A549 (cell line): Measurements from ENCODE around the gene C6orf132. TPM values are rescaled to one million over a fixed set of nuclear protein-coding genes. Genes with fewer than 3 reads are reported as not detected.

Source experiments
- ATAC-seq, 2 experiments: fragments of 200-7000 bp in 1 of 2; fragments of >200 bp in 1 of 2; cut with Nextera tagmentation in 1 of 2; cut with Tn5 transposase in 1 of 2; 3 replicates each; pipeline versions ENCODE4 v1.8.0 to v1.9.1; 2018 to 2020; ENCODE audit warnings: mild to moderate bottlenecking in 1 of 2, moderate library complexity in 1 of 2
- CTCF ChIA-PET: fragments of 300-600 bp; sonication (Branson Sonifier 250); formaldehyde crosslinking; extraction: SDS; loops from one replicate; lab custom pipeline; 2021; ENCODE audit warnings: antibody characterized with exemption, inconsistent platforms; lab: Yijun Ruan, JAX
- POLR2A ChIA-PET: fragments of 350-600 bp; formaldehyde crosslinking; extraction: SDS; loops from one replicate; lab custom pipeline; 2021; ENCODE audit warnings: antibody characterized with exemption, inconsistent platforms; lab: Yijun Ruan, JAX
- DNase-seq, 2 experiments: peaks; one replicate each; pipeline versions ENCODE4 v3.0.0 to v3.0.0-alpha.2; 2011 to 2016; ENCODE audit warnings: low read depth in 1 of 2, low spot score in 1 of 2
- FAIRE-seq: peaks from 2 replicates; lab custom pipeline; 2011; peaks lifted over from hg19 to GRCh38; lab: Jason Lieb, UNC
- H3K27ac ChIP-seq, 2 experiments: fragments of >200 bp; sonication (Bioruptor Twin); formaldehyde crosslinking; 3 replicates each; pipeline ENCODE4 v1.5.1; 2016 to 2017
- H3K4me1 ChIP-seq: fragments of >200 bp; sonication (Bioruptor Twin); formaldehyde crosslinking; 3 replicates; pipeline ENCODE4 v1.6.1; 2016
- H3K4me2 ChIP-seq: fragments of >200 bp; sonication (Bioruptor Twin); formaldehyde crosslinking; 3 replicates; pipeline ENCODE4 v1.6.1; 2016
- H3K4me3 ChIP-seq: fragments of >200 bp; sonication (Bioruptor Twin); formaldehyde crosslinking; 3 replicates; pipeline ENCODE4 v1.5.1; 2016
- H3K9me3 ChIP-seq: fragments of >200 bp; sonication (Bioruptor Twin); formaldehyde crosslinking; 3 replicates; pipeline ENCODE4 v1.6.1; 2016
- CEBPB ChIP-seq, 2 experiments: fragments of >200 bp in 1 of 2; sonication (Bioruptor Twin) in 1 of 2; formaldehyde crosslinking in 1 of 2; IDR thresholded peaks; 2 replicates each; pipeline ENCODE4 v1.6.1; 2012 to 2016
- EHMT2 ChIP-seq: fragments of 200-600 bp; sonication (generic); IDR thresholded peaks from 2 replicates; pipeline ENCODE4 v1.6.1; 2016; ENCODE audit warnings: antibody characterized with exemption, low read depth, mild to moderate bottlenecking, moderate library complexity
- ESRRA ChIP-seq: fragments of 150-350 bp; IDR thresholded peaks from 2 replicates; pipeline ENCODE4 v1.6.1; 2014; ENCODE audit warnings: mild to moderate bottlenecking, low read length, borderline replicate concordance
- FOSB ChIP-seq: fragments of 250-450 bp; sonication (Bioruptor Pico); IDR thresholded peaks from 2 replicates; pipeline ENCODE4 v1.5.0; 2020; ENCODE audit warnings: mild to moderate bottlenecking, moderate library complexity
- FOSL2 ChIP-seq, 2 experiments: fragments of 450-650 bp in 1 of 2; fragments of >200 bp in 1 of 2; sonication (Bioruptor Twin) in 1 of 2; formaldehyde crosslinking; IDR thresholded peaks; 2 replicates each; pipeline versions ENCODE4 v1.5.0 to v1.6.1; 2016 to 2020; ENCODE audit warnings: mild to moderate bottlenecking in 1 of 2, moderate library complexity in 1 of 2
- HEYL ChIP-seq: fragments of 250-450 bp; sonication (Bioruptor Pico); IDR thresholded peaks from 2 replicates; pipeline ENCODE4 v1.8.0; 2021; ENCODE audit warnings: mild to moderate bottlenecking, moderate library complexity
- HOXA7 ChIP-seq: fragments of 250-450 bp; sonication (Bioruptor Pico); IDR thresholded peaks from 2 replicates; pipeline ENCODE4 v1.5.0; 2020; ENCODE audit warnings: mild to moderate bottlenecking, moderate library complexity
- JUNB ChIP-seq: fragments of >200 bp; sonication (Bioruptor Twin); formaldehyde crosslinking; IDR thresholded peaks from 2 replicates; pipeline ENCODE4 v1.6.1; 2016
- NFE2L2 ChIP-seq: fragments of 150-350 bp; conservative IDR thresholded peaks from 2 replicates; pipeline ENCODE4 v1.6.1; 2014; ENCODE audit warnings: low read length
- RCOR1 ChIP-seq: fragments of 150-350 bp; IDR thresholded peaks from 2 replicates; pipeline ENCODE4 v1.6.1; 2014; ENCODE audit warnings: antibody characterized with exemption, low read length, low read depth
- SREBF2 ChIP-seq: fragments of 450-650 bp; IDR thresholded peaks from 2 replicates; pipeline ENCODE4 v1.6.1; 2014; ENCODE audit warnings: mild to moderate bottlenecking, moderate library complexity
- TFCP2L1 ChIP-seq: fragments of 250-450 bp; sonication (Bioruptor Pico); IDR thresholded peaks from 2 replicates; pipeline ENCODE4 v1.5.0; 2021; ENCODE audit warnings: mild to moderate bottlenecking
- ZFP36 ChIP-seq: fragments of 450-650 bp; IDR thresholded peaks from 2 replicates; pipeline ENCODE4 v1.6.1; 2014; ENCODE audit warnings: borderline replicate concordance; ENCODE audit not compliant: partially characterized antibody
- polyA plus RNA-seq, 4 experiments: library from polyadenylated mRNA; depleted of rRNA in 3 of 4; stranded (reverse); fragments of >200 nt; fragmentation: RNase III in 1 of 4; extraction: RNeasy Plus Mini Kit Qiagen cat#74134 plus additional on column Dnase treatment in 1 of 4; gene quantifications; 2 replicates in 3 of 4; 3 replicates in 1 of 4; pipeline ENCODE4 v1.2.3, GENCODE V29; 2011 to 2017
- TF ChIP-seq, protein P1 (sequence below): fragments of >200 bp; sonication (Bioruptor Twin); formaldehyde crosslinking; IDR thresholded peaks from 3 replicates; pipeline ENCODE4 v1.5.1; 2016
- TF ChIP-seq, protein P2 (sequence below): fragments of >200 bp; sonication (Bioruptor Twin); formaldehyde crosslinking; IDR thresholded peaks from 3 replicates; pipeline ENCODE4 v1.6.1; 2016
- TF ChIP-seq, protein P3 (sequence below): fragments of 150-350 bp; IDR thresholded peaks from 2 replicates; pipeline ENCODE4 v1.6.1; 2014; ENCODE audit warnings: low read depth, mild to moderate bottlenecking, low read length
- TF ChIP-seq, protein P4 (sequence below): fragments of 250-450 bp; sonication (Bioruptor Pico); IDR thresholded peaks from 2 replicates; pipeline ENCODE4 v1.5.0; 2020; ENCODE audit warnings: low read depth, mild to moderate bottlenecking, moderate library complexity

C6orf132 gene
- polyA plus RNA-seq, 2 of the 4 experiments (the other 2 are of a cell fraction) = 0.44 to 1.1 TPM

DNA sequence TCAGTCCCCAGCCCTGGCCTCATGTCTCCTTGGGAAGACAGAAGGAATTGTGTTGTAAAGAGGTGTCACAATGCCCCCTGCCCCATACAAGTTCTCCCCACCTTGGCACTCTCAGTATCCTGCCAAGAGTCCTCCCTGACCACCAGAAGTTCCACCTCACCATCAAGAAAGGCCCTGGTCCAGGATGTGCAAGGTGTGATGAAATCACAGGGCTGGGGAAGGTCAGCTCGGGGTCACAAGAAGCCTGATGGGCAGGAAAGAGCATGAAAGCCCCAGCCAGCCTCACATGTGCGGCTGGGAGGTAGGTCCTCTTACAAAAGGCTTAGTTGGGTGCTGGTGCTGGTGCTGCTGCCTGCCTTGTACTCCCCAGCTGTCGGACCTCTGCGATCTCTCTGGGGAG lies 12.9 kb upstream of the C6orf132 start (continued):
- TF ChIP-seq, protein P1, sequence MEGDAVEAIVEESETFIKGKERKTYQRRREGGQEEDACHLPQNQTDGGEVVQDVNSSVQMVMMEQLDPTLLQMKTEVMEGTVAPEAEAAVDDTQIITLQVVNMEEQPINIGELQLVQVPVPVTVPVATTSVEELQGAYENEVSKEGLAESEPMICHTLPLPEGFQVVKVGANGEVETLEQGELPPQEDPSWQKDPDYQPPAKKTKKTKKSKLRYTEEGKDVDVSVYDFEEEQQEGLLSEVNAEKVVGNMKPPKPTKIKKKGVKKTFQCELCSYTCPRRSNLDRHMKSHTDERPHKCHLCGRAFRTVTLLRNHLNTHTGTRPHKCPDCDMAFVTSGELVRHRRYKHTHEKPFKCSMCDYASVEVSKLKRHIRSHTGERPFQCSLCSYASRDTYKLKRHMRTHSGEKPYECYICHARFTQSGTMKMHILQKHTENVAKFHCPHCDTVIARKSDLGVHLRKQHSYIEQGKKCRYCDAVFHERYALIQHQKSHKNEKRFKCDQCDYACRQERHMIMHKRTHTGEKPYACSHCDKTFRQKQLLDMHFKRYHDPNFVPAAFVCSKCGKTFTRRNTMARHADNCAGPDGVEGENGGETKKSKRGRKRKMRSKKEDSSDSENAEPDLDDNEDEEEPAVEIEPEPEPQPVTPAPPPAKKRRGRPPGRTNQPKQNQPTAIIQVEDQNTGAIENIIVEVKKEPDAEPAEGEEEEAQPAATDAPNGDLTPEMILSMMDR = no peak
- no peak for TF ChIP-seq JUNB
- TF ChIP-seq, protein P2, sequence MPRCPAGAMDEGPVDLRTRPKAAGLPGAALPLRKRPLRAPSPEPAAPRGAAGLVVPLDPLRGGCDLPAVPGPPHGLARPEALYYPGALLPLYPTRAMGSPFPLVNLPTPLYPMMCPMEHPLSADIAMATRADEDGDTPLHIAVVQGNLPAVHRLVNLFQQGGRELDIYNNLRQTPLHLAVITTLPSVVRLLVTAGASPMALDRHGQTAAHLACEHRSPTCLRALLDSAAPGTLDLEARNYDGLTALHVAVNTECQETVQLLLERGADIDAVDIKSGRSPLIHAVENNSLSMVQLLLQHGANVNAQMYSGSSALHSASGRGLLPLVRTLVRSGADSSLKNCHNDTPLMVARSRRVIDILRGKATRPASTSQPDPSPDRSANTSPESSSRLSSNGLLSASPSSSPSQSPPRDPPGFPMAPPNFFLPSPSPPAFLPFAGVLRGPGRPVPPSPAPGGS = no peak

DNA sequence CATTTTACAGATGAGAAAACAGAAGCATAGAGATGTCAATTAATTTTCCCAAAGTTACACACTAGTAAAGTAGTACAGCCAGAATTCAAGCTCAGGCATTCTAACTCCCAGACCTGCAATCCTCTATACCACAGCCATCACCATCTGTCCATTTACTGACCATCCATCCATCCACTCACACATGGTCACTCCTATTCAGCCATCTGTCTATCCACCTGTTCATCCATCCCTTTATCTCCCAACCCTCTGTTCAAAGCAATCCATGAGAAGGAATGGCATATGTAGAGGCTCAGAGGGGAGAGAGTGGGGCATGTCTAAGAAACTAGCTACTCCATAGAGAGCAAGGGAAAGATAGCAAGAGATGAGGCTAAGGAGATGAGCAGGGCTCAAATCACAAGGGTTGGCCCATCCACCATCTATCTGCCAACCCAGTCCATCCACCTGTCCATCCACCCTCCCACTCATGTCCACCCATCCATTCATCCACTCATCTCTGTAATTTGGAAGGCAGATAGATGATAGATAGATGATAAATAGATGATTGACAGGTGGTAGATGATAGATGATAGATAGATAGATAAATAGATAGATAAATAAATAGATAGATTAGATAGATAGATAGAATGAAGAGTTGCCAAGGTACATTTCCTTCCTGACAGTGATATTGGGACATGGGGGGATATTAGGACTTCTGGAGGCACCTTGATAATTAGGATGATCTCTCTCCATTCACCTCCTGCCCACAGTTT lies 12.2 kb upstream of the C6orf132 start:
- Histone ChIP-seq H3K4me2 (no peak overlapping the region), H3K9me3 (no peaks in the 10 kb centered on the region), H3K4me1 (0 out of 3 replicates have a peak, but pooled peaks cover 4% of the 10 kb centered on the region), H3K4me3 (no peak overlapping the region), H3K27ac (peak overlapping the region in 1 of 2 experiments; percentile 47; a peak in 1 of 6 replicates)
- FAIRE-seq = no peak
- no peak for ATAC-seq
- ChIA-PET POLR2A (no interaction called here), CTCF (interaction anchor here (0.6 to 2.1 kb wide), 4 partner anchors 10 to 97 kb away, joined by 4 to 8 read pairs (median 6); no protein-coding TSS in a partner anchor)
- TF ChIP-seq HOXA7 (CRISPR knock-in tag) (no peak), FOSL2 (IDR thresholded peaks at IDR 0.05) (no peak), FOSL2 (CRISPR knock-in tag; IDR thresholded peaks at IDR 0.05) (no peak), SREBF2 (no peak), HEYL (CRISPR knock-in tag) (no peak), NFE2L2 (no peak), RCOR1 (no peak), CEBPB (IDR thresholded peaks at IDR 0.05) (no peak), JUNB (no peak), TFCP2L1 (CRISPR knock-in tag) (no peak), FOSB (CRISPR knock-in tag) (no peak), ESRRA (no peak), ZFP36 (no peak), EHMT2 (no peak)
- TF ChIP-seq, protein P1 = no peak
- TF ChIP-seq, protein P3, sequence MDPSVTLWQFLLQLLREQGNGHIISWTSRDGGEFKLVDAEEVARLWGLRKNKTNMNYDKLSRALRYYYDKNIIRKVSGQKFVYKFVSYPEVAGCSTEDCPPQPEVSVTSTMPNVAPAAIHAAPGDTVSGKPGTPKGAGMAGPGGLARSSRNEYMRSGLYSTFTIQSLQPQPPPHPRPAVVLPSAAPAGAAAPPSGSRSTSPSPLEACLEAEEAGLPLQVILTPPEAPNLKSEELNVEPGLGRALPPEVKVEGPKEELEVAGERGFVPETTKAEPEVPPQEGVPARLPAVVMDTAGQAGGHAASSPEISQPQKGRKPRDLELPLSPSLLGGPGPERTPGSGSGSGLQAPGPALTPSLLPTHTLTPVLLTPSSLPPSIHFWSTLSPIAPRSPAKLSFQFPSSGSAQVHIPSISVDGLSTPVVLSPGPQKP = no peak
- TF ChIP-seq, protein P4, sequence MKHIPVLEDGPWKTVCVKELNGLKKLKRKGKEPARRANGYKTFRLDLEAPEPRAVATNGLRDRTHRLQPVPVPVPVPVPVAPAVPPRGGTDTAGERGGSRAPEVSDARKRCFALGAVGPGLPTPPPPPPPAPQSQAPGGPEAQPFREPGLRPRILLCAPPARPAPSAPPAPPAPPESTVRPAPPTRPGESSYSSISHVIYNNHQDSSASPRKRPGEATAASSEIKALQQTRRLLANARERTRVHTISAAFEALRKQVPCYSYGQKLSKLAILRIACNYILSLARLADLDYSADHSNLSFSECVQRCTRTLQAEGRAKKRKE (CRISPR knock-in tag) = no peak
- DNase-seq = no peak
